Raji (cell line): ENCODE results near the gene PSMD12.

ENCODE experiments used
- POLR2A ChIP-seq: IDR thresholded peaks from 2 replicates; pipeline ENCODE4 v1.6.1; 2011; ENCODE audit warnings: low read depth, low read length, control low read depth; ENCODE audit not compliant: insufficient read depth

PSMD12 gene

GRCh38 chr17:67374329-67375053 lies 8.1 kb upstream of the PSMD12 start:
- no peak for TF ChIP-seq POLR2A

DNA sequence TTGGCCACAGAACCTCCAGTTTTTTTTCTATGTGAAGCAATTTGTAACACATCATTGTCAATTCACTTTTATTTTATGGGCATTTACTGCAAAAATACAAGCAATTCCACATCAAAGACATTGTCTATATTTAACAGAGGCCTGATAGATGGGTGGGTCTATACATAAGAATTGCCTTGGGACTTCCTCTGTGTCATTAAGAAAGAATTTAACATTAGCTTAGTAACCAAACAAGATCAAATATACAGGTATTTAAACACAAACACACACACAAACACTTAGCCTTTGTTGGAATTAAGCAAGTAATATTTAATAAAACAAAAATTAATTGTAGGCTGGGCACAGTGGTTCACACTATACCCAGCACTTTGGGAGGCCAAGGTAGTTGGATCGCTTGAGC lies 6.4 kb upstream of the PSMD12 start:
- no peak for TF ChIP-seq POLR2A

- no peak for TF ChIP-seq POLR2A
Observed at GRCh38 chr17:67369676-67370075, 3.3 kb upstream of the PSMD12 start.

DNA sequence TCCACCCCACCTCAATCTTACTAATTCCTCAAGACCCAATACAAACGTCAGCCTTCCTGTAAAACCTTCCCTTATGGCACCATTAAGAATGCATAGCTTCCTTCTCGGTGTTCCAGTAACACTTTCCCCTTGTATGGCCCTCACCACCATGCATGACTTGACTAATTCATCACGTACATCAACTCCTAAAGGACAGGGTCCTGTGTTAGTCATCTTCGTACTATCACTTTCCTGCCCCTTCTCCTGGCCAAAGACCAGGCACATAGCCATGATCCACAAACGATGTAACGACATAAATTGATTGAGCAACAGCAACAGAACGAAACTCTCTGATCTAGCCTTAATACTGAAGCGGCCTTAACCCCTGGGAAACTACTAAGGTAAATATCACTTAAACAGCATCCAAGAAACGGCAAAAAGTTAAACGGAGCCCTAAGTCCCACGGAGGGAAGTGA lies 612 bp downstream of the PSMD12 start:
- no peak for TF ChIP-seq POLR2A

- no peak for TF ChIP-seq POLR2A
Observed at GRCh38 chr17:67364847-67365737, 1.3 kb downstream of the PSMD12 start.

DNA sequence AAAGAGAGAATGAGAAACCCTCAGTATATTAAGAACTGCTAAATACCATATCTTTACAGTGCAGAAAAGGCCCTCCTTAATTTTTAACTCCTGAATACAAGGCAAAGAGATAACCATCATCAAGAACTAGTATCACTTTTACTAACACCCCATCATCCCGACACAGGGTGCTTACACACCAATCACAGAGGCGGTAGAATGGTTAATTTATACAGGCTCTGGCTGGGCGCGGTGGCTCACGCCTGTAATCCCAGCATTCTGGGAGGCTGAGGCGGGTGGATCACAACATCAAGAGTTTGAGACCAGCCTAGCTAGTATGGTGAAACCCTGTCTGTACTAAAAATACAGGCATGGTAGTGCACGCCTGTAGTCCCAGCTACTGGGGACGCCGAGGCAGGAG lies 4.2 kb downstream of the PSMD12 start:
- TF ChIP-seq POLR2A: no peak

DNA sequence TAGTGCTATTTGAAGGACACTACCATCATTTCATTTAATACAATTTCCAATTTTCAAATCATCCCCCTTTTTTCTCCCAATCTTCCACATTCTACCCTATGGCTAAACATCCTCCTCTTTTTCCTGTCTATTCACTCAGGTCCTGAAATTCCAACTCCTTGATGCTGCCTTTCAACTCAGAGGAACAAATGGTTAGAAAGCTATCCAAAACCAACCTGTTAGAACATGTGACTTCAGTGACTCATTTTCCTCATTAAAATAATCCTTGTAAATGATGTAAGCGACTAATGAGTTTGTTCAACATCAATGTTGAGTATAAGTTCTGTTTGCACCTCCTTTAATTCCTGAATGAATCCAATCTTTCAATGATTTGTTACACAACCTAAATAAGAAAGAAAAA lies 5.5 kb downstream of the PSMD12 start:
- no peak for TF ChIP-seq POLR2A

DNA sequence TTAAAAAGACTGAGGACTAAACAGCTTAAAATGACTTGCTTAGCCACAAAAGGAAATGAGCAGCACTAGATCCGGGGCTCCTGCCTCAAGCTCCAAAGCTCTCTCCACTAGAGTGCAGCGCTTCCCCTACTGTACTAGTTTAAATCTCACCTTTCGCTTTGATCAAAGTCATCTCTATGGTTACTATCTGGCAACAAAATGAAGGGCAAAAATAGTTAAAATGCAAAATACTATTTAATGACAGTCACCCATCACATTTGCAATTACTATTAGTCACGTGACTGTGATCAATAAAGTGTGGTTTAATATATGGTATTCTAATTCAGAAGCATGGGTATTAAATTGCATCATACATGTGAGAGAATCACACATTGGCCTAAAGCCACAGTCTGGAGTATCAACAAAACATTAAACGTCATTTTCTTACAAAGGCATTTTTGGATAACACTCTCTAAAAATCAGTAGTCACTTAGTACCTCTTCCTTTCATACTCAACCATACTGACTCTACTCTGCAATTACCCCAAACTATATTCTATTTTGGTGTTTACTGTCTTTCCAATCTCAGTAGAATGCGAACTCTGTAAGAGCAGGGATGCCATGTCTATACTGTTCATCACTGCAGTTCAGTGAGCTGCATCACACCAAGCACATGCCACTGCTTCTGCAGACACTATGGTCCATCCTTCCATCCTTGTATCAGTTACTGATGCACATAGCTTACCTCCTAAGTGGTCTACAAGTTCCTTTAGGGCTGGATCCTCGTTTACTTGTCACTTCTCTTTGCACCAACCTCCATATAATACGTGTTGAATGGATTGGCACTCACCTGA lies 6.2 kb downstream of the PSMD12 start:
- TF ChIP-seq POLR2A: no peak

GRCh38 chr17:67358612-67359011 lies 7.8 kb downstream of the PSMD12 start:
- no peak for TF ChIP-seq POLR2A

DNA sequence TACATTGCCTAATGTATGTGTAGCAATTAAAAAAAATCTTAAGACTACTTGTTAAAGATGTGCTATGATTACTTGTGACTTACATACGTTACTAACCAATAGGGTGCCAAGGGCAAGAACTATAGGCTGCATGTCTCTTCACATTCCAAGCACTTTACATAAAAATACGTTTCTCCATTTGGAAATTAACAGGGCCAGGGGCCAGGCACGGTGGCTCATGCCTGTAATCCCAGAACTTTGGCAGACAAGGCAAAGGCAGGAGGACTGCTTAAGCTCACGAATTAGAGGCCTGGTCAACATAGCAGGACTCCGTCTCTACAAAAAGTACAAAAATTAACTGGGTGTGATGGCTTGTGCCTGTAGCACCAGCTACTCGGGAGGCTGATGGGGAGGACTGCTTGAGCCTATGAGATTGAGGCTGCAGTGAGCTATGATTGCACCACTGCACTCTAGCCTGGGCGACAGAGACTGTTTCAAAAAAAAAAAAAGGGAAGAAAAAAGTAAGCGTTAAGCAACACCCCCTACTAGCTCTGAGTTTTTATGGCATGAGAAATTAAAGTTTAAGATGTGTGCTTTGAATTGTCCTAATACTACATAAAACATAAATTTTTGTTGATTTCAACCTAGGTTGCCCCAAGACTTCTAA lies 12.3 kb downstream of the PSMD12 start:
- TF ChIP-seq POLR2A: no peak

DNA sequence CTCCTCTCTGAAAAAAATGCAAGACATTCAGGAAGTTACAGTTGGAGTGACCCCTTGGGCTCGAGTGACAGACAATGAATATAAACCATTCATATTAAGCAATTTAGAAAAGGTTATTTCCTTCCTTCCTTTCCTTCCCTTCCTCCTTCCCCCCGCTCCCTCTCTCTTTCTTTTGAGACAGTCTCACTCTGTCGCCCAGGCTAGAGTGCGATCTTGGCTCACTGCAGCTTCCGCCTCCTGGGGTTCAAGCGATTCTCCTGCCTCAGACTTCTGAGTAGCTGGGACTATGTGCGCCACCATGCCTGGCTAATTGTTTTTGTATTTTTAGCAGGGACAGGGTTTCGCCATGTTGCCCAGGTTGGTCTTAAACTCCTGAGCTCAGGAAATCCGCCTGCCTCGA lies 13.2 kb downstream of the PSMD12 start:
- no peak for TF ChIP-seq POLR2A

DNA sequence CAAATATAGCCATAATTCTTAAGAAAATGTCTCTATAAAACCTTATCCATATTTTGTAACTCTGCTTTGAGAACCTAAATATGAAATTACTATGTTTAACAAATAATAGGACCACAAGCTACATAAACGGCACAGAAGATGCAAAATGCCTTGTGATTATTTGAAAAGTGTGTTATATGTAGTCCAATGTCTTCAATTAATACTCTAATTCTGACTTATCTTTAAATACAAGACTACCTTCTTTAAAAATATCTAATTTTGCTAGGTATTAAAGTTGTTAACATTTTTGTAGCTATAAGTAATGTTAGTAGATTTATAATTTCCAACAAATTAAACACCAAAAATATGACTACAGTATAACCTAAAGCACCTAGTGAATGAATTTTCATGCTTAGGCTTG lies 17.0 kb downstream of the PSMD12 start:
- TF ChIP-seq POLR2A: no peak

GRCh38 chr17:67347826-67348225 lies 18.6 kb downstream of the PSMD12 start:
- TF ChIP-seq POLR2A: no peak

DNA sequence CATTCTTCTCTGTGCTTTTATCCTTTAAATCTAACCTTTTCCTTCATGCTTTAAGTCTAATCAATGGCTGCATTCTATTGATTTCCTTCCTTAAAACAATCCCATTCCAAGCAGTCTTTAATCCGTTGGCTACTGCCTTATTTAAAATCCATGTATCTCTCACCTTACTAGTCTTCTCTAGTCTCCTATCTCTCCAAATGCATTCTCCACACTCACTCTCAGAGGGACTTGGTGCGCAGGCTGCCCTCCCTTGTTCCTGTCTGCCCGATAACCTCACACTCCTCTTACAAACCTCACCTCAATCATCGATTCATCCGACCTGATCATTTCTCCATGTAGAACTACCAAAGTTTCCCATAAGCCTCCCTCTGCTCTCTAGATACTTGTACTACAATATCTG lies 23.1 kb downstream of the PSMD12 start:
- no peak for TF ChIP-seq POLR2A

GRCh38 chr17:67336859-67337258 lies 29.5 kb downstream of the PSMD12 start:
- no peak for TF ChIP-seq POLR2A
